ENCODE measurements around the gene JUNB.
A peak's percentile ranks its signal among the peaks of the same experiment; 100 is the strongest.

The JUNB gene

DNA sequence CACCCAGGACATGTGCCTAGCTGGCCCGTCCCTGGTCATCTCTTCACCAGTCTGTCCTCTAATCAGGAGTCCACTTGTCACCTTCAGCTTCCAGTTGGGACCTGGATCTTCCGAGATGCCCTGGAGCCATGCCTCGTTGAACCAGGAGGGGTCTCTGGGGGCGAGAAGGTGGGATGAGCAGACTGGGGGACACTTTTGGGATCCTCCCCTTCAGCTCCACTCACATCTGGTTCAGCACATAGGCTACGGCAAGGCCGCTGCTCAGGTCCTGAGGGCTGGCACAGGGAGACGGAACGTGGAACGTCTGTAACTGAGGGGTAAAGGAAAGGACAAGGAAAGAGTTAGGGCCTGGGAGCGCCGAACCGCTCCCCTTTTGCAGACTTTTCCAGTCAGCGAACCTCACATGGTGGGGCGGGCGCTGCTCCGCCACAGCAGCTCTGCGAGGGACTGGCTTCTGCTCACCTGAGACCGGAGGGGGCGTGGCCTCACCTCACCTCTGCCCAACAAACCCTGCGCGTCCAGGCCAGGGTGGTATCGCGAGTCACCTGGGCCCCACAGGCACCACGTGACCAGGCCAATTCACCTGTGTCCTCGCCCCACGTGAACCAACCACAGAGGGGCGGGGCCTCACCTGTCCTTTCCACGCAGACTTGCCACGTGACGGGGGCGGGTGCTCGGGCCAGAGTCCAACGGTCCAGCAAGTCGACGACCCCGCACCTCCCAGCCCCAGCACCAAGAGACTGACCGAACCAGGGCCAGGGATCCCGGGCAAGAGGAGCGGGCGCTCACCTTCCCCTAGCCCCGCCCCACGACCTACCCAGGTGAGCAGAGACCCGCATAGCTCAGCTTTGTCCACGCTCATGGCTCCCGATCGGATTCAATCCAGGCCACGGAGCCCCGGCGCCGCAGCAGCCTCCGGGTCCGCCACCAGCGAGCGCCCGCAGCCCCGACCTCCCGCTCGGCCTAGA lies 16.4 kb upstream of the JUNB start, which contains the start of gene HOOK2:
HOOK2 (minus strand) TSS at position 965 of the 968 bp plus-strand sequence; CDS start at position 862, 103 bp downstream.
- DNase-seq: no peak

DNA sequence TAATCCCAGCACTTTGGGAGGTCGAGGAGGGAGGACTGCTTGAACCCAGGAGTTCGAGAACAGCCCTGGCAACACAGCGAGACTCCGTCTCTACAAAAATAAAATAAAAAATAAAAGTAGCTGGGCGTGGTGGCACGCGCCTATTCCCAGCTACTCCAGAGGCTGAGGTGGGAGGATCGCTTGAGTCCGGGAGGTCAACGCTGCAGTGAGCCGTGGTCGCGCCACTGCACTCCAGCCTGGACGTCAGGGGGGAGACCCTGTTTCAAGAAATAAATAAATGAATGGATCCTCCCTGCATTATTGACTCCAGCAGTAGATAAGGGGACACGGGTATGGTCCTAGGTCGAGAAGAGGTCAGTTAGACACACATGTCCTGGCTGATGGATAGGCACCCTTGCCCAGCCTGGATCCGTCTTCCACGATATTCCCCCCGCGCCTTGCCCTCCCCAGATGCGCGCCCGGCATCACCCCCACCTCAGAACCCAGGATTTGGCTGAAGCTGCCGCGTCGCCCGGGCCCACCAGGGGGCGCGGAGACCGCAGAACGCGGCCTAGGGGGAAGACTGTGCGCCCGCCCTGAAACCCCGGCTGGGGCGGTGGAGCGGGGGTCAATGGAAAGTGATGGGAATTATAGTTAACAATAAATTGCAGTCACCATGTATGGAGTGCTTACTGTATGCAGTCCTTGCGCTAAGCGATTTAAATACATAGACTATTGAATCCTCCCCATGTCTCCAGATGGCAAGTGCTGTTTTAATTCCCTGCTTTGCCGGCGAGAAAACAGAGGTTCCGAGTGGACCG lies 13.9 kb upstream of the JUNB start:
- DNase-seq: peak; percentile 82

DNA sequence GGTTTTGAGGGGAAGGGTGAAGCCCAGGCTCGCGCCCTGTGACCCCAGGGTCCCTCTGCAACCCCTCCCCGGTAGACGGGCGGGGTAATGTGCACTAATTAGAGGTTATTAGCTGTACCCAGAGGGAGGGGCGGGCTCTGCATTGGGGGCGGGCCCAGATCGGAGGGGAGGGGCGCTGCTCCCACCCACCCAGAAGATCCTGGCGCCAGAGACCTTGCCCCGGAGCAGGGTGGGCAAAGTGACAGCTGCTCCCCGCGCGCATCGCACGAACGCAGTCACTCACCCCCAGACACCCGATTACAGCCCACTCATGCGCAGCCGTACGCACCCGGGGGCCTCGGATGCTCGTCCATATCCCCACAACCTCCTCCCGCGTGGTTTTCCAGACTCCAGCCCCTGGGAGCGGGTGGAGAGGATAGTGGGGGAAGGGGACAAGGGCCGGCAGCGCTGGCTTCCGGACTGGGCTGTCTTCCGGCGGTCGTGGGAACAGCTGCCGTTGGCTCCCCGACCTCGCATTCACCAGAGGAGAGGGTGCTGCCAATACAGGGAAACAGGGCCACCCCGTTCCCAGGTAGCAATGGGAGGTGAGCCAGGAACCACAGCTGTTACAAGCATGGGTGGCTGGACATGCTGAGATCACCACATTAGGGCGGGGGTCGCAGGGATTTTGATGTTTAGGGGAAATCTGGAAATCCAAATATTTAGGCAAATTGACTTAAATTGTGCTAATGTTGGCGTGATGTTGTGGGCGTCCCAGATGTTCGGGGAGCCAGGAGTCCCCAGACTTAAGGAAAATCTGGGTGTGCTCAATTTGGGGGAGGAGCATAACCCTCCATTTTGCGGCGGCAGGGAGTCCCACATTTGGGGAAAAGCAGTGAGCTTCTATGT lies 13.0 kb upstream of the JUNB start:
- DNase-seq: no peak

DNA sequence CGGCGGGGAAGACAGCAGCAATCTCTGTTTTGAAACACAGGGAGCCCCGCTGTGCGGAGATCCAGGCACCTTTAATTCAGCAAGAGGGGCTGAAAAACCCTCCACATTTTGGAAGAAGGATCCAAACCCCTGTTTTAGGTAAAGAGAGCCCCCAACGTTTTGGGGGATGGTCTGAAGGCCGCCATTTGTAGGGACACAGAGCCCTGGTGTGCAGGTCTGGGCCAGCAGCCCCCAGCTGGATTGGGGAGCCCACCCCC lies 12.5 kb upstream of the JUNB start:
- DNase-seq: no peak

DNA sequence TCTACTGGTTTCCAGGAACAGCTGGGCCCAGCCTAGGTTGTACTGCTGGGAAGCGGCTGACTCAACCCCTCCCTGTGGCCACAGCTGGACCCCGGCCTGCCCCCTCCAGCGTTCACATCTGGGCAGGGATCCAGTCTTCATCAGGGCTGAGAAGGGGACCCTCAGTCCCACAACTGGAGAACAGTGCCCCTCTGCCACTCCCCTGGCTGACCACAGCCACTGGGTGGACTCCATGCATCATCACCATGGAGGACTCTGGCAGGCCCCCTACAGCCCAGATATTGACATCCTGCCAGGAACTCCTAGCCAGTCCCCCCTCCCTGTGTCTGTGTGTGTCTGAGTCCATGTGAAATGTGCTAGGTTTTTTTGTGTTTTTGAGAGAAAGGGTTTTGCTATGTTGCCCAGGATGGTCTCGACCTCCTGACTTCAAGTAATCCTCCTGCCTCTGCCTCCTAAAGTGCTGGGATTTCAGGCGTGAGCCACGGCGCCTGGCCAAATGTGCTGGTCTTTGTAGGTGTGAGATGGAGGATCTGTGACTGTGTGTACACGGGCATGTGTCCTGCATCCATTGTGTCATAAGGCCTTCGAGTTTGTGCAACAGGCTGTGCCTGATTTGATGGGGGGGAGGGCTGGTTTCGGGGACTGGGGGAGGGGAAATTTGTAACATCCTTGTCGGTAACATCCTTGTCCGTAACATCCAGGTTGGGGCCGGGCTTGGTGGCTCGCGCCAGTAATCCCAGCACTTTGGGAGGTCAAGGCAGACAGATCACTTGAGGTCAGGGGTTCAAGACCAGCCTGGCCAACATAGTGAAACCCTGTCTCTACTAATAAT lies 11.9 kb upstream of the JUNB start:
- DNase-seq: no peak

DNA sequence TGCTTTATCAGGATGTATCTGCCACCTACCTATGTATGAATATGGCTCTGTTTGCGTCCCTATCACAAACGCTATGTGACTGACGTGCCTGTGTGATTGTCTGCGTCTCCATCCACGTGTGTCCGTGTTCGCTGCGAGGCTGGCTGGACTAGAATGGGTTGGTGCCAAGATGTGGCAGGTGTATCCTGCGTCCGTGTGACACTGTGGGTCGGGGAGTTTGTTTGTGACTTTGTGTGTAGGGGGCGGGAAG lies 9.2 kb upstream of the JUNB start:
- no peak for DNase-seq

DNA sequence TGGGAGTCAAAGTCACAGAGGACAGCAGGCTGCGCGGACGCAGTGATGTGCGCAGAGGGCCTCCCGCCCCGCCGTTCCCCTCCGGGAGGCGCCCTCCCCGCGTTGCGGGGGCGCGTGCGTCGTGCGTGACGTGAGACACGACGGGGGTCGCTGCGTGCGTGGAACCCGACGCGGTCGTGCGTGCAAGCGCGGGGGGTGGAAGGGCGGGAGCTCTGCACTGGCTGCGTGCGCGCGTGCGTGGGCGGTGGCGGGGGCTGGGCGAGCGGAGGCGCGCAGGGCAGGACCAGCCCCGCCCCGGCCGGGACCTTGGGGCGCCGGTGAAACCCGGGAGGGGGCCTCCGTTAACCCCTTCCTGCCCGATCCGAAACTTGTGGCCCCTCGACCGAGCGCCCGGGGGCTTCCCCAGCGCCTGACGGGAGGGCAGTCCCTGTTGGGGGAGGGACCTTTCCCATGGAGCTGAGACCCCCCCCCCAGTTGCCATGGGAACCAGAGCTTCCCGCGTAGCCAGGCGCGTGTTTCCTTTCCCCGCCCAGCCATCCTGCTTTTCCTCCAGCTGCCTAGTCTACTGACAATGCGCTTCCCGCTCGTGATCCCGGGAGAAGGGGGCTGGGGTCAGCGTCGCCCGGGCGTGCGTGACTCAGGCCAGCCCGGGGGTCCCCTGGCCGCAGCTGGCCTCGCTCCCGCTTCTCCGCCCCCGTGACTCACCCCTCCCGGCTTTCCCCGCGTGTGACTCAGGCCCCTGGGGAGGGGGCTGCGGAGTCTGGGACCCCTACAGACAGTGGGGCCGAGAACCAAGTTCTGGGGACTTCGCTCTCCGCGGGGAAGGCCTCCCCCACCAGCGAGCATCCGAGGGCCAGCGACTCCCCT lies 8.6 kb upstream of the JUNB start:
- DNase-seq: peak; percentile 84

DNA sequence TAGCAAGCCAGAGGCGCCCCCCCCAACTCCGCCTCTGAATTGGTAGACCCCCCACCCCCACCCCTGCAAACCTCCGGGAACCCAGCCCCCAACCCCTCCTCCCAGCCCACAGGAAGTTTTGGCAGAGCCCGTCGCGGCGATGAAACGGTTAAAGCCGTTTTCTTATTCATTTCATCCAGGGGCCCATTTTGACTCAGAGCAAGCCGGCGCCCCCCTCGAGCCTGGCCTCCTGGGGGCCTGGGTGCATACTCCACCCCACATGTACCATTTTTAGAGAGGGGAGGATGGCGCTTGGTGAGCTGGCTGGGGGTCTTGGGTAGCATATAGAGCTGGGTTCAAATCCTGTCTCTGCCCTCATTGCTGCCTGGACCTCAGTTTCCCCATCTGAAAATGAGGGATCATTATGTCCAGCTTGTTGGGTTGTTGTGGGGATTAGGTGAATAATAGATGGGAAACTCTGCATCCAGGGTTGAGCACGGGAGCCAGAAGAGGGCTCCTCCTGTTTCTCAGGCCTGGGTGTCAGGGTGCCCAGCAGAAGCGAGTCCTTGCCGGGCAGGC lies 7.9 kb upstream of the JUNB start:
- no peak for DNase-seq

DNA sequence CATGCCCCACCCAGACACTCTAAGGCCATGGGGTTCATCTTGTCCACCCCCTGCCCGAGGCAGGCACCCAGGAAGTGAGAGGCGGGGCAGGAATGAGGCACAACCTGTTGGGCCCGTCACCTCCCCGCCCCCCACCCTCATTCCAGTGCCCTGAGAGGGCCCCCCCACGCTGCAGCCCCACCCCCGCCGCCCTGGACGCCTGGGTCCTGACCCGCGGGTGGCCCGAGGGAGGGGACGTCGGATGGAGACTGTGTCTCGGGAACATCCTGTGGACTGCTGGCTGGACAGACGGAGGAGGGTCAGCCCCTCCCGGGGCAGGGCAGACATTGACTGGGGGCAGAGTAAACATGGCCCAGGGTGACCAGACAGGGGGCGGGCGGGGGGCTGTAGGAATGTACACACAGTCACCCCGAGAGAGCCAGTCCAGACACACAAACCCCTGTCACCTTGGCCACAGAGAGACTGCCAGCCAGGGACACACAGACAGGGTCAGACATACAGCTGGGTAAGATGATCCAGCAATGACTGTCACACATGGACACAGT lies 7.4 kb upstream of the JUNB start:
- DNase-seq: no peak

DNA sequence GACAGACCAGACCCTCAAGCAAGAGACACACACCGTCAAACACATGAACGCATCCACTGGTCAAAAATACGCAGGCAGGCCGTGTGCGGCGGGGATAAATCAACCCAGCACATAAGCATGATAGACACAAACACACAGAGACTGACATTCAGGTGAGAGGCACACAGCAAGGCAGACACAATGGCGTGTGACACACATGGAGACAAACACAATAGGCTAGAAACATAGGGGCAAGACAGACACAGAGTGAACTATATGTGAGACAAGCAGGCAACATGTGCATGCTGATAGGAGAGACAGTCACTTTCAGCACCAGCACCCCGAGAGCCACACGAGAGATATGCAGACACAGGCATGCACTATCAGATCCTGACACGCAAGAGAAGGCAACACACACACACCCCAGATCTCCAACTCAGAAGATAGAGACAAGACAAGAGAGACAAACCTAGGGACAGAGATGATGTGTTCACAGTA lies 6.9 kb upstream of the JUNB start:
- no peak for DNase-seq

DNA sequence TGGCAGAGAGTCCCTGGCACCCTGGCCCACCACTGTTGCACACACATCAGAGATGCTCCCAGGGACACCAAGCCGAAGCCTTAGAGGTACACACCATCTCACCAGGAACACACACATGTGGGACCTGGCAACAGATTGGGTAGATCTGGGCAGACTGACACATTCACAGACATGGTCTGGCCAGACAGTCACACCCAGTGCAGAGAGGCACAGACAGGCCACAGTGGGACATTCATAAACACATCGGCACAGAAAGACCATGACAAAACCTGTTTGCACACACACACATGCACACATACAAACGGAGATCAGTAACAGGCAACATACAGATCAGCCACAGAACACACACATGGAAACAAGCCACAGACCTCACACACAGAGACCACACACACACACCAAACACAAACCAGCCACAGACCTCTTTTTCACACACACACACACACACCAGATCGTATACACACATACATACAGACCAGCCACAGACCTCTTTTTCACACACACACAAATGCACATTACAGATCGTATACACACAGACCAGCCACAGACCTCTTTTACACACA lies 6.3 kb upstream of the JUNB start:
- DNase-seq: no peak

DNA sequence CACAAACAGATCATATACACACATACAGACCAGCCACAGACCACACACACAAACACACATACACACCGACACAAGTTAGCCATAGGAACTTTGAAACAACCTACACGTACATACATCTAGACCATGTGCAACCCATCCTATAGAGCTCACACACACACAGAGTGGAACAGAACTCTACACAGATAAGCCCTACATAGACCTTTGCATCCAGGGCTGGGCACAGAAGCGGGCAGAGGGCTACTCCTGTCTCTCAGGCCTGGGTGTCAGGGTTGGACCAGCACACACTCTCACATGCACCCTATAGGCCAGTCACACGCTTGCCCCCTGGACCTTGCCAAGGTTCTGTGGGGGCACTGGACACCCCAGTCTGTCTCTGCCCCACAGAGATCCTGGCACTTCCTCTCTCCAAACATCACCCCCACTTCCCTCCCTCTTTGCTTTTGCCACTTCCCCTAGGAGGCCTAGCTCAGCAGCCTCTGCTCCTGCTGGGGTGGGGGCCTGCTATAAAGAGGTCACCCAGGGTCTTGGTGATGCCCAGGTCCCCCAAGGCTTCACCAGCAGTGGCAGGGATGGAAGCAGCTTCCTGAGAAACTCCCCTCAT lies 5.8 kb upstream of the JUNB start:
- no peak for DNase-seq

DNA sequence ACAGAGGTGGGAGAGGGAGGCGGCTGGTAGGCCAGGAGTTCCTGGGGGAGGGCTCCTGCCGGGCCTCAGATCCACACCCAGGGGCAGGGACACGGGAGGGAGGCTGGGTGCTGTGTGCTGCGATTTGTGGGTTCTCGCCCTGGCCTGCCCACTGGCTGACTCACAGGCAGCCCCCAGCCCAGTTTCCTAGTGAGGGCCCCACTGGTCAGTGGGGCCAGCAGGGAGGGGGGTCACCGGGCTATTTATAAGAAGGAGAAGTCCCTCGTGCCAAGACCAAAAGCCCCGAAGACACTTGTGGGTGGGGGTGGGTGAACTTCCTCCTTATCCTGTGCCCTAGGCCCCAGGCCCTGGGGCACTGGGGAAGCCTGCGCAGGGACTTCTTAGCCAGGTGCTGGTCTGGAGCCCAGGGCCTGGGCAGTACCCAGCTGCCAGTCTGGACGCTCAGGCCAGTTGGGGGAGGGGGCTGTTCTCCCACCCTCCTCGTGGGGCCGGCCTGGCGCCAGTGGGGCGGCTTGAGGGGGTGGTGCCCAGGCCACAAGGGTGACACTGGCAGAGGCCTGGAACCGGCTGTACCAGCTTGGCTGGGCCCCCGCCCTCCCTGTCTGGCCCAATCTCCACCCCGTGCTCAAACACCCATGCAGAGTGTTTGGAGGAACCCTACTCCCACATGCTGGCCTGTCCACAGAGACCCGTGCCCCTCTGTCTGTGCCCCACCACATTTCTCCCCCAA lies 5.0 kb upstream of the JUNB start:
- peak; percentile 68 for DNase-seq

DNA sequence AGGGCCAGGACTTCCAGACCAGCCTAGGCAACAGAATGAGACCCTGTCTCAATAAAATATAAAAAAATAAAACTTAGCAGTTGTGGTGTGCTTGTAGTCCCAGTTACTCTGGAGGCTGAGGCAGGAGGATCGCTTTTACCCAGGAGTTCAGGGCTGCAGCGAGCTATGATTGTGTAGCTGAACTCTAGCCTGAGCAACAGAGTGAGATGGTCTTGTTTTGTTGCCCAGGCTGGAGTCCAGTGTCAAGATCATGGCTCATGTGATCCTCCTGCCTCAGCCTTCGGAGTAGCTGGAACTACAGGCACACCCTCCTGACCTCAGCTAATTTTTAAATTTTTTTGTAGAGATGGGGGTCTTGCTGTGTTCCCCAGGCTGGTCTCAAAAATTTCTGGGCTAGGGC lies 4.3 kb upstream of the JUNB start:
- no peak for DNase-seq

DNA sequence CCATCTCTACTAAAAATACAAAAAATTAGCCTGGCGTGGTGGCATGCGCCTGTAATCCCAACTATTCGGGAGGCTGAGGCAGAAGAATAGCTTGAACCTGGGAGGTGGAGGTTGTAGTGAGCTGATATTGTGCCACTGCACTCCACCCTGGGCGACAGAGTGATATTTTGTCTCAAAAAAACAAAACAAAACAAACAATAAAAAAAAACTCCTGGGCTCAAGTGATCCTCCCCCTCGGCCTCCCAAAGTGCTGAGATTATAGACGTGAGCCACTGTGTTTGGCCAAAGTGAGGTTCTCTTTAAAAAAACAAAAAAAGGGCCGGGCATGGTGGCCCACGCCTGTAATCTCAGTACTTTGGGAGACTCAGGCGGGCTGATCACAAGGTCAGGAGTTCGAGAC lies 3.8 kb upstream of the JUNB start:
- DNase-seq: no peak

DNA sequence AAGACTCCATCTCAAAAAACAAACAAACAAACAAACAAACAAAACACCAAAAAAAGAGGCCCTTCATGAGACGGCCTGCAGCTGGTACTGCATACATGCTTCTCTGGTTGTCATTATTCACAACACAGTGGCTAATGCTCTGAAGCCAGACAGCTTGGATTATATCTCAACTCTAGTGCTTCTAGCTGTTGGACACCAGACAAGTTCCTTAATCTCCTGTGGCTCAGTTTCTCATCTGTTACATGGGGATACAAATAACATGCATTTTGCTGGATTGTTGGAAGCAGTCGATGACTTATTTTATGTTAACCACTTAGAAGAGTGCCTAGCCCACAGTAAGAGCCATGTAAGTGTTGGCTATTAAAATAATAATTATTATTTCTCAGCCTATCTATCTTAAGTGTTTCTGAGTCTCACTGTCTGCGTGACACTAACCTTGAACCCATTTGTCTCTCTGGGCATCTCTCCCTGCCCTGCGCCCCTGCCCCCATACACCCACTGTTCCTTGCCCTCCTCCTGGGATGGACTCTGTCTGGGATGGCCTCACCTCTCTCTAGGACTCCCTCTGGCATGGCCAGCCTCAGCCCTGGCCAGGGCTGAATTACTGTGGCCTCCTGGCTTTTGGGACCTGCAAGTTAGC lies 3.1 kb upstream of the JUNB start:
- DNase-seq: no peak

DNA sequence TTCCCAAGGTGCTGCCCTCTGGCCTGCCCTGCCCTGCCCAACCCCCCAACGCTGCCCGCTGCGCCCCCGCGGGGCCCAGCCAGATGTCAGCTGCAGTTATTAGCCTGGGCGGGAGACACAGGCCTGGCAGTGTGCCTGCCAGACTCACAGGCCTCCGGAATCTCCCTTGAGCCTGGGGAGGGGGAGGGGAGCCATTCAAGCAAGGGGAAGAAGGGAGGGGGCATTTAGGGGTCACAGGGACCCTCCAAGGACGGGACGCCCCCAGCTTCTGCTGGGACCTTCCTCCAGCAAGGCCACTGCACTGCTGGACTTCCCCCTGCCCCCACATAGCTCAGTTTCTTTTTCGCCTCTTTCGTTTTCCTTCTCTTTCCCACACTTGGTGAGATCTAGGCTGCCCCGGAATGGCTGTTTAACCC lies 2.6 kb upstream of the JUNB start:
- no peak for DNase-seq

DNA sequence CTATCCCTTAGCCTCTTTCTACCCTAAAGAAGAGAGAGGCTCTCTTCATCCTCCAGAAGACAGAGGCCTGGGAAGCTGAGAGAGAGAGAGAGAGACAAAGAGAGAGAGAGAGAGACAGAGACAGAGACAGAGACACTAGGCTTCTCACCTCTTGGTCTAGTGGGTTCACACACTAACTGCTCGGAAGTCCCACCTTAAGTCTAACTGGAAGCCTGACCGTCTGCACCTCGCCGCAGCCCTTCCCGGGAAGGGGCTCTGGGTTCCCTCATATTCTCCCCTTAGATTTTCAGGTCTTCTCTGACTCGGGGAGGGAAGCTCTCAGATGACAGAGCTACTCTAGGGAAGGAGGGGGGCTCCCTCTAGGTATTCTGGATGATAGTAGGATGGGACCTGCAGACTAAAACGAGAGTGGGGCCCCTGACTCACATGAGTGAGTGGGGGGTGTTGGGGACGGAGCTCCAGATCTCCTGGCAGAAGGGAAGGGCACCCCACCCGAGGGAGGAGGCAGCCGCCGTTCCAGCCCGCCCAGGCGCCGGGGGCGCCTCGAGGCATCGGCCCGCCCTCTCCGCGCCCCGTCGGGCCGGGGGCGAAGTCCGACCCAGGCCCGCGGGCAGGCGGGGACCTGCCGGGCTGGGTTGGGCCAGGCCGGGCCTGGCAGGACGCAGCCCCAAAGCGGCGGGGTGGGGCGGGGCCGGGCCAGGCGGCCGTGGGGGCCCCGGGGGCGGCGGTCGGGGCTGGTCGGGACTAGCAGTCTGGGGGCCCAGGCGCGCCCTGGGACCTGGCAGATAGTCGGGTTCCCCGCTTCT lies 2.0 kb upstream of the JUNB start:
- DNase-seq: no peak

Data from midbrain (tissue), 1 donor.